Measurements from ENCODE around the gene ERFL. TPM values are rescaled to one million over a fixed set of nuclear protein-coding genes. Genes with fewer than 3 reads are reported as not detected.
A peak's percentile ranks its signal among the peaks of the same experiment; 100 is the strongest.

ERFL gene
- total RNA-seq, 2 donors from 2014 or later: 0.36 to 1.9 TPM

GRCh38 chr19:41860419-41861115 is 67.7 kb downstream of the ERFL start:
- intact Hi-C loops (cut with DNase I): loop anchor here (5.0 kb wide), 1 partner anchor 97 kb away; the partner anchor contains the start of gene RABAC1
- Histone ChIP-seq H3K4me3 (peak overlapping the region; percentile 93 to 99), H3K27ac (peak overlapping the region; percentile 96), H3K4me1 (replicated peaks) (peaks cover 9% of the 10 kb centered on the region), H3K27me3 (replicated peaks; ENCODE audit: insufficient read depth) (no peaks in the 10 kb centered on the region), H3K36me3 (peaks cover 2 to 8% of the 10 kb centered on the region in 2 donors), H3K9me3 (no peaks in the 10 kb centered on the region)
- DNase-seq (ENCODE audit: low spot score): no peak
- TF ChIP-seq CTCF (IDR thresholded peaks at IDR 0.05) (no peak), POLR2A (IDR thresholded peaks at IDR 0.05) (no peak), POLR2AphosphoS5 (IDR thresholded peaks at IDR 0.05) (no peak)
- WGBS: under 1% methylated on average over 29 of the region's 45 CpGs

DNA sequence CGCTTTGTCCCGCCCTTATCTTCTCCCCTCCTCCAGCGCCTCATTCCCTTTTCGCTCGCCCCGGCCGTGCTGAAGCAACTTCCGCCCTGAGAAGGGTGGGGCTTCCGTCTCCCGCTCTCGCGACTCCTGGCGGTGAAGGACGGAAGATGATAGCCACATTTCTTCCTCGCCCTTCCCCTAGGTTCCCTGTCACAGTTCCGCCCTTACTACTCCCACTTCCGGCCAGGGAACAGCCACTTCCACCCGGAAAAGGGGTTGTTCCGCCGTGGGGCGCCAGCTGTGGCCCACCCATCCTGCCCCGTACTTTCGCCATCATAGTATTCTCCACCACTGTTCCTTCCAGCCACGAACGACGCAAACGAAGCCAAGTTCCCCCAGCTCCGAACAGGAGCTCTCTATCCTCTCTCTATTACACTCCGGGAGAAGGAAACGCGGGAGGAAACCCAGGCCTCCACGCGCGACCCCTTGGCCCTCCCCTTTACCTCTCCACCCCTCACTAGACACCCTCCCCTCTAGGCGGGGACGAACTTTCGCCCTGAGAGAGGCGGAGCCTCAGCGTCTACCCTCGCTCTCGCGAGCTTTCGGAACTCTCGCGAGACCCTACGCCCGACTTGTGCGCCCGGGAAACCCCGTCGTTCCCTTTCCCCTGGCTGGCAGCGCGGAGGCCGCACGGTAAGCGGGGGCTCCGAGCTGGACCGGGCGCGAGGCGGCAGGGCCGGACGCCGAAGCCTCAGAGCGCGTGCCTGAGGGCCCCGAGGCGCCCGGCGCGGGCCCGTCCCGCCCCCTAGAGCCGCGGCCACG is 68.4 kb downstream of the ERFL start, which contains the start of gene RPS19:
Gene RPS19 (plus strand): TSS at position 638 of the 801 bp plus-strand sequence. CDS start 520 bp downstream, outside the sequence.
- peak; percentile 98 for DNase-seq (ENCODE audit: low spot score)
- Histone ChIP-seq H3K4me1 (replicated peaks) (peaks cover 9% of the 10 kb centered on the region), H3K9me3 (no peaks in the 10 kb centered on the region), H3K4me3 (peak within 1 kb of the TSS; percentile 93 to 99), H3K36me3 (peaks cover 2 to 8% of the 10 kb centered on the region in 2 donors), H3K27me3 (replicated peaks; ENCODE audit: insufficient read depth) (no peaks in the 10 kb centered on the region), H3K27ac (peak within 1 kb of the TSS; percentile 96)
- TF ChIP-seq POLR2AphosphoS5 (IDR thresholded peaks at IDR 0.05): peak; percentile 92
- TF ChIP-seq CTCF (IDR thresholded peaks at IDR 0.05): peak; percentile 66 to 97 (median 80)
- TF ChIP-seq POLR2A (IDR thresholded peaks at IDR 0.05): peak; percentile 51
- under 1% methylated on average over 56 of the region's 76 CpGs for WGBS
- intact Hi-C loops (cut with DNase I): loop anchor here (1.0 to 5.0 kb wide), 2 partner anchors 24 to 97 kb away; partner anchors contain the start of gene RABAC1

DNA sequence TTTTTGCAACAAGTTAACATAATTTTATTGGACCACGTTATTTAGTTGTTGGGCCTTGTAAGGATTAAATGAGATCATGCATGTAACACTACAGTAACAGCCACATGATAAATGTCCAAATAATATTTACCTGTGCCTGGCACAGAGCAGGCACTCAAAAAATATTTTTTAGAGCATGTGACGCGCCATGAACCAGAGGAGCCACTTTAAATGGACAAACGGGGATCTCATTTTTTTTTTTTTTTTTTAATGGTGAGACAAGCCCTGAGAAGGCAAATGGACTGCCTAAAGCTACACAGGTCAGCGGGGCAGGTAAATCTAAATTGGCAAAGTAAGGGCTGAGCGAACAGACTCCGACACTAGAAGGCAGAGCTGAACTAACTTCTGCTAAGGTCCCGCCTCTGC is 69.0 kb downstream of the ERFL start:
- TF ChIP-seq POLR2AphosphoS5 (IDR thresholded peaks at IDR 0.05): no peak
- TF ChIP-seq POLR2A (IDR thresholded peaks at IDR 0.05): no peak
- TF ChIP-seq CTCF (IDR thresholded peaks at IDR 0.05): no peak
- Histone ChIP-seq H3K4me1 (replicated peaks) (peaks cover 9% of the 10 kb centered on the region), H3K9me3 (no peaks in the 10 kb centered on the region), H3K27ac (peak overlapping the region; percentile 96), H3K36me3 (peaks cover under 1 to 8% of the 10 kb centered on the region in 2 donors), H3K27me3 (replicated peaks; ENCODE audit: insufficient read depth) (no peaks in the 10 kb centered on the region), H3K4me3 (peak overlapping the region; percentile 93 to 99)
- intact Hi-C loops (cut with DNase I): loop anchor here (1.0 kb wide), 1 partner anchor 25 kb away; no protein-coding TSS in a partner anchor
- DNase-seq (ENCODE audit: low spot score): no peak
- 2% methylated on average over 8 of the region's 8 CpGs for WGBS

Small RNA genes lying within 50 kb of the gene (microRNA-seq; reads per million reads assigned to microRNA genes)
- gene MIR6797: not detected

Small RNA genes lying within 50 kb of the gene (small RNA-seq; reads per million reads assigned to genes)
- 0 reads per million in 2 donors for gene MIR6797

Other genes starting within 250 kb of the ERFL start
- gene CEACAM7, start 240.2 kb downstream of the ERFL start, total RNA-seq: not detected
- 1 to 10 TPM in 1 of 2 donors, under 1 TPM in 1; 0.32 to 3.4 TPM for gene CEACAM5, start 219.8 kb downstream of the ERFL start, total RNA-seq
- gene CEACAM6, start 172.9 kb downstream of the ERFL start, total RNA-seq: 1 to 10 TPM; 2.5 to 6.3 TPM
- gene CEACAM3, start 131.9 kb downstream of the ERFL start, total RNA-seq: under 1 TPM in 1 of 2 donors, not detected in 1; 0.59 TPM
- 1 to 10 TPM in 1 of 2 donors, not detected in 1; 6.6 TPM for gene LYPD4, start 83.8 kb downstream of the ERFL start, total RNA-seq
- gene DMRTC2, start 83.4 kb downstream of the ERFL start, total RNA-seq: 1 to 10 TPM in 1 of 2 donors, not detected in 1; 9.6 TPM
- gene RPS19, start 68.2 kb downstream of the ERFL start, total RNA-seq: 1,000 to 10,000 TPM; 1,179 to 1,248 TPM
- gene CD79A, start 51.2 kb downstream of the ERFL start, total RNA-seq: under 1 TPM in 1 of 2 donors, not detected in 1; 0.59 TPM
- 10 to 100 TPM; 57.1 to 65.6 TPM for gene ARHGEF1, start 45.3 kb downstream of the ERFL start, total RNA-seq
- 100 to 1,000 TPM; 153 to 168 TPM for gene RABAC1, start 30.9 kb upstream of the ERFL start, total RNA-seq
- gene ATP1A3, start 65.8 kb upstream of the ERFL start, total RNA-seq: 1 to 10 TPM in 1 of 2 donors, under 1 TPM in 1; 0.27 to 3.7 TPM
- 10 to 100 TPM in 1 of 2 donors, 1 to 10 TPM in 1; 1.3 to 25.2 TPM for gene GRIK5, start 141.8 kb upstream of the ERFL start, total RNA-seq
- gene ZNF574, start 147.7 kb upstream of the ERFL start, total RNA-seq: 10 to 100 TPM; 24.4 to 44.1 TPM
- gene POU2F2, start 204.0 kb upstream of the ERFL start, total RNA-seq: 10 to 100 TPM in 1 of 2 donors, 1 to 10 TPM in 1; 3.4 to 17.4 TPM

All from prostate gland (tissue), 2 donors.